Retinal pigment epithelial cell (primary cell): ENCODE measurements around the gene C19orf73.

ENCODE experiments used
- DNase-seq: peaks from one replicate; pipeline ENCODE4 v3.0.0-alpha.2; 2010; ENCODE audit warnings: low read depth
- H3K4me3 ChIP-seq: 2 replicates; pipeline ENCODE4 v1.5.1; 2011; ENCODE audit warnings: mild to moderate bottlenecking, low read length, control low read depth, moderate library complexity
- CTCF ChIP-seq: conservative IDR thresholded peaks from 2 replicates; pipeline ENCODE4 v1.5.1; 2011; ENCODE audit warnings: low read depth, low read length, control low read depth, inconsistent platforms

The C19orf73 gene

GRCh38 chr19:49104229-49104864 lies 14.6 kb downstream of the C19orf73 start:
- TF ChIP-seq CTCF, result no peak
- DNase-seq, result no peak
- no peak overlapping the region for H3K4me3 ChIP-seq

- H3K4me3 ChIP-seq, result no peak overlapping the region
- DNase-seq, result no peak
- TF ChIP-seq CTCF, result no peak
Observed at GRCh38 chr19:49103331-49104085, 15.4 kb downstream of the C19orf73 start.

GRCh38 chr19:49102303-49102702 lies 16.6 kb downstream of the C19orf73 start:
- TF ChIP-seq CTCF, result no peak
- no peak overlapping the region for H3K4me3 ChIP-seq
- DNase-seq, result no peak

GRCh38 chr19:49101160-49101559 lies 17.8 kb downstream of the C19orf73 start:
- H3K4me3 ChIP-seq, result no peak overlapping the region
- TF ChIP-seq CTCF, result no peak
- no peak for DNase-seq

GRCh38 chr19:49098795-49099194 lies 20.1 kb downstream of the C19orf73 start:
- no peak for DNase-seq
- no peak overlapping the region for H3K4me3 ChIP-seq
- TF ChIP-seq CTCF, result no peak

GRCh38 chr19:49097453-49098288 lies 21.3 kb downstream of the C19orf73 start:
- H3K4me3 ChIP-seq, result no peak overlapping the region
- TF ChIP-seq CTCF, result peak; percentile 100
- no peak for DNase-seq
